CD14-positive monocyte (primary cell): Measurements from ENCODE around the gene TMPRSS11D. TPM values are rescaled to one million over a fixed set of nuclear protein-coding genes. Genes with fewer than 3 reads are reported as not detected.

Experiments used
- DNase-seq, 3 donors: peaks; one replicate each; pipeline ENCODE4 v3.0.0-alpha.2; 2011 to 2022
- H2AFZ ChIP-seq: 2 replicates; pipeline ENCODE4 v1.6.0; 2012; ENCODE audit warnings: mild to moderate bottlenecking, low read depth, low read length, inconsistent platforms; ENCODE audit not compliant: insufficient read depth, poor library complexity, severe bottlenecking
- H3K27ac ChIP-seq, 2 donors: 1 replicate in 1 of 2; 2 replicates in 1 of 2; pipeline ENCODE4 v1.5.1; 2012 to 2013; ENCODE audit warnings: low read length in 2 of 2, control low read depth in 1 of 2, inconsistent platforms in 1 of 2, low read depth in 1 of 2, mild to moderate bottlenecking in 1 of 2
- H3K27me3 ChIP-seq, 2 donors: one replicate each; pipeline versions ENCODE4 v1.6.0 to v1.6.1; 2011 to 2013; ENCODE audit warnings: low read length in 2 of 2; ENCODE audit not compliant: control insufficient read depth in 2 of 2, insufficient read depth in 2 of 2
- H3K36me3 ChIP-seq, 2 donors: replicated peaks in 1 of 2; 1 replicate in 1 of 2; 2 replicates in 1 of 2; pipeline versions ENCODE4 v1.5.1 to v1.6.1; 2012 to 2013; ENCODE audit warnings: low read length in 2 of 2, control low read depth in 1 of 2, inconsistent platforms in 1 of 2, mild to moderate bottlenecking in 1 of 2; ENCODE audit not compliant: insufficient read depth in 2 of 2, control insufficient read depth in 1 of 2
- H3K4me1 ChIP-seq, 2 donors: 1 replicate in 1 of 2; 2 replicates in 1 of 2; pipeline versions ENCODE4 v1.5.1 to v1.6.1; 2012 to 2013; ENCODE audit warnings: low read length in 2 of 2, control low read depth in 1 of 2, inconsistent platforms in 1 of 2, mild to moderate bottlenecking in 1 of 2, moderate library complexity in 1 of 2; ENCODE audit not compliant: insufficient read depth in 2 of 2, control insufficient read depth in 1 of 2
- H3K4me2 ChIP-seq: replicated peaks from 2 replicates; pipeline ENCODE3; 2012; ENCODE audit warnings: low read length, moderate library complexity, mild to moderate bottlenecking; ENCODE audit not compliant: poor library complexity, severe bottlenecking; ENCODE audit errors: extremely low read depth
- H3K4me3 ChIP-seq, 3 experiments: fragments of 200-600 bp in 1 of 3; sonication (generic) in 1 of 3; replicated peaks in 1 of 3; 1 replicate in 2 of 3; 2 replicates in 1 of 3; pipeline ENCODE4 v1.5.1; 2011 to 2013; ENCODE audit warnings: low read length in 3 of 3, mild to moderate bottlenecking in 3 of 3, control low read depth in 2 of 3, low read depth in 2 of 3, inconsistent platforms in 1 of 3, moderate library complexity in 1 of 3
- H3K79me2 ChIP-seq: 2 replicates; pipeline ENCODE4 v1.6.0; 2012; ENCODE audit warnings: mild to moderate bottlenecking, control low read depth, inconsistent platforms, low read length, moderate library complexity; ENCODE audit not compliant: insufficient read depth
- H3K9ac ChIP-seq: 2 replicates; pipeline ENCODE4 v1.6.0; 2017; ENCODE audit warnings: low read length, mild to moderate bottlenecking; ENCODE audit not compliant: insufficient read depth, poor library complexity, severe bottlenecking
- H3K9me3 ChIP-seq, 2 donors: replicated peaks in 1 of 2; 1 replicate in 1 of 2; 2 replicates in 1 of 2; pipeline versions ENCODE4 v1.5.1 to v1.6.1; 2012 to 2013; ENCODE audit warnings: low read length in 2 of 2, control low read depth in 1 of 2; ENCODE audit not compliant: control insufficient read depth in 1 of 2, insufficient read depth in 1 of 2
- H4K20me1 ChIP-seq: 2 replicates; pipeline ENCODE4 v1.6.0; 2012; ENCODE audit warnings: mild to moderate bottlenecking, low read length, control low read depth, moderate library complexity; ENCODE audit not compliant: insufficient read depth
- H3K27ac Mint-ChIP-seq, 7 donors: one replicate each; pipeline ENCODE4 v1.8.0; 2020; ENCODE audit warnings: mild to moderate bottlenecking in 7 of 7, mixed read lengths in 7 of 7, moderate library complexity in 6 of 7, inconsistent platforms in 2 of 7
- H3K27me3 Mint-ChIP-seq, 3 donors: one replicate each; pipeline ENCODE4 v1.8.0; 2021 to 2022; ENCODE audit warnings: low read depth in 3 of 3, mild to moderate bottlenecking in 3 of 3, mixed read lengths in 3 of 3, moderate library complexity in 3 of 3, inconsistent platforms in 1 of 3
- H3K36me3 Mint-ChIP-seq, 2 donors: one replicate each; pipeline ENCODE4 v1.8.0; 2020; ENCODE audit warnings: mixed read lengths in 2 of 2, inconsistent platforms in 1 of 2, mild to moderate bottlenecking in 1 of 2
- H3K4me1 Mint-ChIP-seq: one replicate; pipeline ENCODE4 v1.8.0; 2020; ENCODE audit warnings: mild to moderate bottlenecking, mixed read lengths
- H3K4me3 Mint-ChIP-seq, 2 donors: one replicate each; pipeline ENCODE4 v1.8.0; 2020; ENCODE audit warnings: mild to moderate bottlenecking in 2 of 2, mixed read lengths in 2 of 2, moderate library complexity in 1 of 2
- H3K9me3 Mint-ChIP-seq, 7 donors: one replicate each; pipeline ENCODE4 v1.8.0; 2020 to 2022; ENCODE audit warnings: mixed read lengths in 7 of 7, mild to moderate bottlenecking in 6 of 7, moderate library complexity in 6 of 7, inconsistent platforms in 2 of 7
- CTCF ChIP-seq: fragments of 200-600 bp; IDR thresholded peaks from one replicate; pipeline ENCODE4 v1.8.0; 2022; ENCODE audit warnings: antibody characterized with exemption, mild to moderate bottlenecking
- WGBS: methylation state at CpG from one replicate; pipeline ENCODE4 v1.1.5; 2013; ENCODE audit warnings: missing lambda C conversion rate; ENCODE audit not compliant: insufficient coverage; 5-methylcytosine and 5-hydroxymethylcytosine counted together
- intact Hi-C, 2 donors: fragments of 100-400 bp; cut with micrococcal nuclease; formaldehyde crosslinking; loops; one replicate each; pipeline versions ENCODE4 v1.15.0 to v1.15.1; 2023
- polyA plus RNA-seq, 3 donors: library from polyadenylated mRNA; depleted of rRNA in 1 of 3; unstranded in 2 of 3; stranded (reverse) in 1 of 3; fragments of 300-500 nt in 2 of 3; fragments of >200 nt in 1 of 3; fragmentation: Illumina TruSeq in 2 of 3; gene quantifications; 1 replicate in 2 of 3; 2 replicates in 1 of 3; pipeline ENCODE4 v1.2.3, GENCODE V29; 2012 to 2021

The TMPRSS11D gene
- polyA plus RNA-seq, 3 donors: not detected

GRCh38 chr4:67879486-67879885, 4.3 kb downstream of the TMPRSS11D start:
- H3K4me2 ChIP-seq: no peak overlapping the region
- no peaks in the 10 kb centered on the region for H3K36me3 ChIP-seq
- Mint-ChIP-seq H3K9me3 (peaks cover 0 to 3% (median 0%) of the 10 kb centered on the region in 7 donors), H3K4me1 (peaks cover 23% of the 10 kb centered on the region), H3K27me3 (no peaks in the 10 kb centered on the region), H3K4me3 (peak overlapping the region in 1 of 2 donors; percentile 12), H3K27ac (peak overlapping the region in 5 of 7 donors; percentile 7 to 43 (median 13)), H3K36me3 (no peaks in the 10 kb centered on the region)
- peak overlapping the region; percentile 62 for H2AFZ ChIP-seq
- no peak for TF ChIP-seq CTCF
- H3K79me2 ChIP-seq: no peaks in the 10 kb centered on the region
- no peaks in the 10 kb centered on the region for H3K9me3 ChIP-seq
- peak in 1 of 3 donors; percentile 13 for DNase-seq
- no peaks in the 10 kb centered on the region for H4K20me1 ChIP-seq
- intact Hi-C loops: loop anchor here in 1 of 2 donors (10.0 kb wide), 1 partner anchor 295 kb away; no protein-coding TSS in a partner anchor
- H3K9ac ChIP-seq: no peak overlapping the region
- no peak overlapping the region for H3K4me3 ChIP-seq
- H3K27ac ChIP-seq: no peak overlapping the region
- no peaks in the 10 kb centered on the region for H3K27me3 ChIP-seq
- peaks cover 11 to 28% of the 10 kb centered on the region in 2 donors for H3K4me1 ChIP-seq
- 0% methylated on average over 1 of the region's 3 CpGs for WGBS

GRCh38 chr4:67877086-67877485, 6.7 kb downstream of the TMPRSS11D start:
- Mint-ChIP-seq H3K9me3 (peaks cover 0 to 3% (median 0%) of the 10 kb centered on the region in 7 donors), H3K36me3 (no peaks in the 10 kb centered on the region), H3K27me3 (no peaks in the 10 kb centered on the region), H3K27ac (no peak overlapping the region), H3K4me3 (no peak overlapping the region), H3K4me1 (peaks cover 13% of the 10 kb centered on the region)
- Histone ChIP-seq H3K4me2 (no peak overlapping the region), H2AFZ (no peak overlapping the region), H3K36me3 (no peaks in the 10 kb centered on the region), H4K20me1 (no peaks in the 10 kb centered on the region), H3K4me1 (peaks cover 3 to 12% of the 10 kb centered on the region in 2 donors), H3K79me2 (no peaks in the 10 kb centered on the region), H3K9ac (no peak overlapping the region), H3K27me3 (no peaks in the 10 kb centered on the region), H3K9me3 (no peaks in the 10 kb centered on the region), H3K4me3 (no peak overlapping the region), H3K27ac (no peak overlapping the region)
- WGBS: 100% methylated on average over 1 of the region's 3 CpGs
- DNase-seq: no peak
- TF ChIP-seq CTCF: no peak
- intact Hi-C loops: loop anchor here in 1 of 2 donors (10.0 kb wide), 1 partner anchor 298 kb away; no protein-coding TSS in a partner anchor
